ENCODE measurements around the gene SETX. TPM values are rescaled to one million over a fixed set of nuclear protein-coding genes. Genes with fewer than 3 reads are reported as not detected.

The SETX gene
- total RNA-seq, 2 donors from 2014 or later = 25.8 to 36.8 TPM

DNA sequence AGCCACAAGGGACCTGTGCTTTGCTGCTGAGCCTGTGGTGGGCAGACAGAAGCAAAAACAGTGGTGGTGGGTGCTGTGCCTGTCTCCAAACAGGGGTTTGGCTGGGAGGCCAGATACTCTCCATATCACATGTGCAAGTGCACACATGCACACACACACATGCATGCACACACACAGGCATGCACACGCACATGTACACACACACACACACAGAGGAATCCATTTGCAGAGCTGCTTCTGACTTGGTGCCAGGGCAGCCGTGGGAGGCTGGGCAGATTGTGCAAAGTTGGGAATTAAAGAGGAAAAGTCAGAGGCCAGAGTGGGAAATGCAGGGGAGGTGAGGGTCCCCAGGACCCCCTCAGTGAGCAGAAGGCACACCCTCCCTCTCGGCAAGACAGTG lies 121.6 kb downstream of the SETX start:
- H3K9me3 ChIP-seq = no peaks in the 10 kb centered on the region
- no peak overlapping the region for H3K4me3 ChIP-seq
- DNase-seq = no peak
- TF ChIP-seq, protein P1, sequence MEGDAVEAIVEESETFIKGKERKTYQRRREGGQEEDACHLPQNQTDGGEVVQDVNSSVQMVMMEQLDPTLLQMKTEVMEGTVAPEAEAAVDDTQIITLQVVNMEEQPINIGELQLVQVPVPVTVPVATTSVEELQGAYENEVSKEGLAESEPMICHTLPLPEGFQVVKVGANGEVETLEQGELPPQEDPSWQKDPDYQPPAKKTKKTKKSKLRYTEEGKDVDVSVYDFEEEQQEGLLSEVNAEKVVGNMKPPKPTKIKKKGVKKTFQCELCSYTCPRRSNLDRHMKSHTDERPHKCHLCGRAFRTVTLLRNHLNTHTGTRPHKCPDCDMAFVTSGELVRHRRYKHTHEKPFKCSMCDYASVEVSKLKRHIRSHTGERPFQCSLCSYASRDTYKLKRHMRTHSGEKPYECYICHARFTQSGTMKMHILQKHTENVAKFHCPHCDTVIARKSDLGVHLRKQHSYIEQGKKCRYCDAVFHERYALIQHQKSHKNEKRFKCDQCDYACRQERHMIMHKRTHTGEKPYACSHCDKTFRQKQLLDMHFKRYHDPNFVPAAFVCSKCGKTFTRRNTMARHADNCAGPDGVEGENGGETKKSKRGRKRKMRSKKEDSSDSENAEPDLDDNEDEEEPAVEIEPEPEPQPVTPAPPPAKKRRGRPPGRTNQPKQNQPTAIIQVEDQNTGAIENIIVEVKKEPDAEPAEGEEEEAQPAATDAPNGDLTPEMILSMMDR (IDR thresholded peaks at IDR 0.05) = no peak
- no peak overlapping the region for H3K27ac ChIP-seq
- intact Hi-C loops (cut with DNase I) = no loop called here
- no peaks in the 10 kb centered on the region for H3K4me1 ChIP-seq
- H3K9ac ChIP-seq (ENCODE audit: low read depth in 2 of 2, low read length in 2 of 2) = no peak overlapping the region
- H3K36me3 ChIP-seq = no peaks in the 10 kb centered on the region
- no peaks in the 10 kb centered on the region for H3K27me3 ChIP-seq

DNA sequence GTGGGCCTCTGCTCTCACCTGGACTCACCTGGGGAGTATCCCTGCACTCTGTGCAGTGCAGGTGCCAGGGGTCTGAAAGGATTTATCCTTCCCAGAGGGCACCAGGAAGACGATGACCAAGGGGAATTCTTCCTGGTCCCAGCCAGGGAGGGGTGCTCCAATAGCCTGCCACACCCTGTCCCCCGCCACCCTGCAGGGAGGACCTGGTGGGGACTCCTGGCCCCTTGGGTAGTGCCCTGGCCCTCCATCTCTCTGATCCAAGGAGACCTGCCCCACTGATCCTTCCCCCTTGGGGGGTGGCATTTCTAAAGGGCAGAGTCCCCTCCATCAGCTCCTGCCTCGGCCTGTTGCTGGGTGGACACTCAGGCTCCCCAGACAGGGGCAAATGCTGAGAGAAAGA lies 122.3 kb downstream of the SETX start:
- no peak for DNase-seq
- no peak overlapping the region for H3K4me3 ChIP-seq
- no peak overlapping the region for H3K9ac ChIP-seq (ENCODE audit: low read depth in 2 of 2, low read length in 2 of 2)
- H3K27me3 ChIP-seq = no peaks in the 10 kb centered on the region
- no peaks in the 10 kb centered on the region for H3K4me1 ChIP-seq
- TF ChIP-seq, protein P1 (IDR thresholded peaks at IDR 0.05) = no peak
- intact Hi-C loops (cut with DNase I) = no loop called here
- H3K27ac ChIP-seq = no peak overlapping the region
- H3K9me3 ChIP-seq = no peaks in the 10 kb centered on the region
- H3K36me3 ChIP-seq = no peaks in the 10 kb centered on the region

DNA sequence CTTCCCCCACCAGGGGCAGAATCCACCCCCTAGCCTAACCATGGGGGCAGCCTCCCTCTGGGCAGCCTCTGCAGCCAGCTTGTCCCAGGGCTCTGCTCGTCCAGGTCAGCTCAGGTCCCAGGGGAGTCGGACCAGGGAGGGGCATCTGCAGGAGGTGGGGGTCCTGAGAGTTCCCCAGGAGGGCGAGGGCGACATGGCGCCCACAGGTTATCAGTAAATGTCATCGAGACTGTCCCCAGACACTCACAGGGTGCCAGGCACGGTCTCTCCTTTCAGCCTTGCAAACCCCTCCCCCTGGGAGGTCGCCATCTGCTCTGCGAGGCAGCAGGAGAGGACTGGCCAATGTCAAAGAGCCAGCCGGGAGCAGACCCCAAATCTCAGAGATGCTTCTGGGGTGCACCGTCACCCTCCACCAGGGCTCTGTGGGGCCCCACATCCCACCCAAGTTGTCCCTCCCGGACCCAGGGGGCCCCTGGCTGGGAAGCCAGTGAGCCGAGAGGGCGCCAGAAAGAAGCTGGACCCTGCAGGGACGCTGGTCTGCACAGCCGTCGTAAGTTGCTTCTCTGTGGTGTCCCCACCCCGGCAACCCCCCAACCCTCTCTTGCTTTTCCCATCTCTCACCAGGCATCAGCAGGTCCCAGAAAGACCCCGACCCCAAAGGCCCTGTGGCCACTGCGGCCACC lies 123.6 kb downstream of the SETX start:
- TF ChIP-seq, protein P1 (IDR thresholded peaks at IDR 0.05) = no peak
- no peaks in the 10 kb centered on the region for H3K27me3 ChIP-seq
- no peak overlapping the region for H3K4me3 ChIP-seq
- DNase-seq = no peak
- no peak overlapping the region for H3K27ac ChIP-seq
- H3K9ac ChIP-seq (ENCODE audit: low read depth in 2 of 2, low read length in 2 of 2) = no peak overlapping the region
- no peaks in the 10 kb centered on the region for H3K4me1 ChIP-seq
- H3K9me3 ChIP-seq = no peaks in the 10 kb centered on the region
- H3K36me3 ChIP-seq = no peaks in the 10 kb centered on the region
- intact Hi-C loops (cut with DNase I) = no loop called here

DNA sequence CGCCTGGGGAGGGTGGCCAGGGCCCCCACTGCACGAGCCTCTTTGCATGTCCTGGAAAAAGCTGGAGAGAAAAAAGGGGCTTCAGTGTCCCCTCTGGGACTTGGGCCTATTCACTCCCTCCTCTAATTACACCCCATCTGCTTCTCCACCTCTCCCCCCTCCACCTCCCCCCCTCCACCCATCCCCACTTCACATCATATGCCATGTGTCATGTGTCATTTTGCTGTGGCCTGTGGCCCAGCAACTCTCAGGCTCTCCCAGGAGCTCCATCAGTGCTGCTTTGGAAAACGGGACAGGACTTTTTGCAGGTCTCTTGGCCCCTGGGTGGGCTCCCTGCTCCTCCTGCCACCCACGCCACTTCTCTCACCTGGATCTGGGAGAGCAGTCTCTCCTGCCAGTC lies 124.2 kb downstream of the SETX start:
- no peaks in the 10 kb centered on the region for H3K36me3 ChIP-seq
- no peak overlapping the region for H3K27ac ChIP-seq
- H3K4me3 ChIP-seq = no peak overlapping the region
- TF ChIP-seq, protein P1 (IDR thresholded peaks at IDR 0.05) = no peak
- no peaks in the 10 kb centered on the region for H3K9me3 ChIP-seq
- DNase-seq = no peak
- H3K9ac ChIP-seq (ENCODE audit: low read depth in 2 of 2, low read length in 2 of 2) = no peak overlapping the region
- intact Hi-C loops (cut with DNase I) = no loop called here
- no peaks in the 10 kb centered on the region for H3K4me1 ChIP-seq
- no peaks in the 10 kb centered on the region for H3K27me3 ChIP-seq

DNA sequence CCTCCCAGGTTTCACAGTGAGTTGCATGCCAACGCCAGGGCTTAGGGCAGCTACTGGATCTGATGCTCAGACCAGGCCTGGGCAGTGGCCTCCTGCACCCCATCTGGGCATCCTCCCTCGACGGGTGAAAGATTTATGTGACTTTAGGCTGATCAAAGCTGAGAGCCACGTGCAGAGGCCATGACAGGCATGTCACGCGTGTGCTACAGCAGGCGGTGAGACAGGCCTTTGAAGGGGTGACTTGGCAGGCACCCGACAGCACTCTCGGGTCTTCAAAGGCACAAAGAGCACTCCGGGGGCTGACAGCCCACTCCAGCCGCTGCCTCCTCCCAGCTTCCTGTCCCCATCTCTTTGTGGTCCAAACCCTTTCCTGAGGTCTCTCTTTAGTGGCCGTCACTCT lies 126.7 kb downstream of the SETX start:
- H3K9me3 ChIP-seq = no peaks in the 10 kb centered on the region
- H3K27ac ChIP-seq = no peak overlapping the region
- no peaks in the 10 kb centered on the region for H3K4me1 ChIP-seq
- intact Hi-C loops (cut with DNase I) = no loop called here
- no peak overlapping the region for H3K9ac ChIP-seq (ENCODE audit: low read depth in 2 of 2, low read length in 2 of 2)
- H3K4me3 ChIP-seq = no peak overlapping the region
- TF ChIP-seq, protein P1 (IDR thresholded peaks at IDR 0.05) = no peak
- DNase-seq = no peak
- H3K27me3 ChIP-seq = no peaks in the 10 kb centered on the region
- no peaks in the 10 kb centered on the region for H3K36me3 ChIP-seq

Data from colonic mucosa (tissue), 4 donors.